Adrenal gland (tissue), 12 donors: Measurements from ENCODE around the gene MINAR1. TPM values are rescaled to one million over a fixed set of nuclear protein-coding genes. Genes with fewer than 3 reads are reported as not detected.

Experiments used
- DNase-seq, 7 donors: peaks; one replicate each; pipeline ENCODE4 v3.0.0-alpha.2; 2019 to 2020
- H3K27ac ChIP-seq, 5 donors: fragments of 200-600 bp; sonication (generic) in 4 of 5; 1 replicate in 3 of 5; 2 replicates in 2 of 5; pipeline versions ENCODE4 v1.5.1 to v1.8.0; 2016 to 2020; ENCODE audit warnings: mild to moderate bottlenecking in 1 of 5
- H3K27me3 ChIP-seq: fragments of 200-600 bp; 2 replicates; pipeline ENCODE4 v1.8.0; 2021
- H3K36me3 ChIP-seq, 2 donors: fragments of 200-600 bp; replicated peaks in 1 of 2; 1 replicate in 1 of 2; 2 replicates in 1 of 2; pipeline versions ENCODE4 v1.5.1 to v1.8.0; 2018 to 2022
- H3K4me1 ChIP-seq, 2 donors: fragments of 200-600 bp; replicated peaks in 1 of 2; 1 replicate in 1 of 2; 2 replicates in 1 of 2; pipeline versions ENCODE4 v1.5.1 to v1.8.0; 2018 to 2021
- H3K4me3 ChIP-seq, 4 donors: fragments of 200-600 bp; sonication (generic) in 3 of 4; one replicate each; pipeline ENCODE4 v1.5.1; 2016 to 2018
- H3K9me3 ChIP-seq, 3 donors: fragments of 200-600 bp; sonication (generic) in 1 of 3; replicated peaks in 1 of 3; 1 replicate in 2 of 3; 2 replicates in 1 of 3; pipeline versions ENCODE4 v1.5.1 to v1.8.0; 2016 to 2021
- CTCF ChIP-seq, 6 experiments: fragments of 450-650 bp in 4 of 6; fragments of 200-600 bp in 2 of 6; sonication (generic) in 1 of 6; IDR thresholded peaks; 1 replicate in 5 of 6; 2 replicates in 1 of 6; pipeline versions ENCODE4 v1.5.1 to v1.8.0; 2016 to 2021; ENCODE audit warnings: antibody characterized with exemption in 6 of 6, mild to moderate bottlenecking in 2 of 6, moderate library complexity in 1 of 6
- POLR2A ChIP-seq, 2 donors: fragments of 450-650 bp; IDR thresholded peaks; one replicate each; pipeline ENCODE4 v1.6.1; 2017; ENCODE audit warnings: antibody characterized with exemption in 2 of 2, mild to moderate bottlenecking in 2 of 2, moderate library complexity in 1 of 2
- WGBS, 4 donors: extraction: QIAGEN DNeasy Blood & Tissue Kit in 2 of 4; methylation state at CpG; one replicate each; pipeline versions ENCODE4 v1.1.5 to v1.1.7; 2013 to 2017; 5-methylcytosine and 5-hydroxymethylcytosine counted together
- intact Hi-C, 2 donors: fragments of 100-400 bp; cut with DNase I; formaldehyde crosslinking; loops; one replicate each; pipeline versions ENCODE4 v1.14.1 to v1.15.0; 2022 to 2023
- polyA plus RNA-seq, 3 donors: library from polyadenylated mRNA; stranded (reverse); fragments of 200-250 nt in 2 of 3; fragments of 350-450 nt in 1 of 3; fragmentation: Illumina TruSeq in 1 of 3; extraction: RNeasy Lipid Tissue Mini Kit (QIAGEN cat#74804) in 1 of 3; gene quantifications; one replicate each; pipeline ENCODE4 v1.2.3, GENCODE V29; 2013 to 2014
- total RNA-seq, 9 donors: library from RNA; depleted of rRNA in 4 of 9; stranded (reverse); fragments of >200 nt in 4 of 9; fragments of 120-200 nt in 1 of 9; fragmentation: NEBNext Ultra II Directional in 1 of 9; extraction: Animal tissue kit (Norgen Biotek cat#: 25700) in 1 of 9; gene quantifications; one replicate each; pipeline versions ENCODE4 v1.1.0 to v1.2.4, GENCODE V29; 2013 to 2023
- donor health status: healthy with polysubstance abuse.
- donor health status: Bipolar disorder and iron deficiency.
- donor health status: DM: yes; HTN: yes; CAD: no.
- donor health status: DM: no; HTN: no; CAD: no.
- donor health status: DM: no; HTN: no; CAD: no.
- donor health status: DM: yes; HTN: yes; CAD: no.

Gene MINAR1
- total and polyA plus RNA-seq, 12 donors, result 0.89 to 43.8 (median 19.2) TPM

GRCh38 chr15:79459666-79460065, 27.5 kb downstream of the MINAR1 start:
- H3K9me3 ChIP-seq, result no peaks in the 10 kb centered on the region
- H3K36me3 ChIP-seq, result no peaks in the 10 kb centered on the region
- H3K27me3 ChIP-seq, result no peaks in the 10 kb centered on the region
- H3K4me1 ChIP-seq, result no peaks in the 10 kb centered on the region
- WGBS, 4 donors, result 95 to 100% (median 100%) methylated on average over 1 of the region's 1 CpG
- H3K4me3 ChIP-seq, result no peak overlapping the region
- no peak overlapping the region for H3K27ac ChIP-seq
- TF ChIP-seq POLR2A (IDR thresholded peaks at IDR 0.05) (no peak), CTCF (IDR thresholded peaks at IDR 0.05) (no peak)
- no peak for DNase-seq
- intact Hi-C loops, result no loop called here

- no peaks in the 10 kb centered on the region for H3K36me3 ChIP-seq
- intact Hi-C loops, result no loop called here
- no peaks in the 10 kb centered on the region for H3K27me3 ChIP-seq
- no peak for TF ChIP-seq CTCF (IDR thresholded peaks at IDR 0.05)
- no peak for TF ChIP-seq POLR2A (IDR thresholded peaks at IDR 0.05)
- H3K27ac ChIP-seq, result no peak overlapping the region
- no peak overlapping the region for H3K4me3 ChIP-seq
- 71 to 82% (median 78%) methylated on average over 18 of the region's 18 CpGs for WGBS, 4 donors
- no peak for DNase-seq
- H3K9me3 ChIP-seq, result no peaks in the 10 kb centered on the region
- no peaks in the 10 kb centered on the region for H3K4me1 ChIP-seq
Observed at GRCh38 chr15:79463043-79463780, 31.1 kb downstream of the MINAR1 start.

- Histone ChIP-seq H3K27ac (no peak overlapping the region), H3K27me3 (no peaks in the 10 kb centered on the region), H3K4me3 (no peak overlapping the region), H3K4me1 (no peaks in the 10 kb centered on the region), H3K9me3 (no peaks in the 10 kb centered on the region), H3K36me3 (no peaks in the 10 kb centered on the region)
- no peak for TF ChIP-seq CTCF (IDR thresholded peaks at IDR 0.05)
- no peak for TF ChIP-seq POLR2A (IDR thresholded peaks at IDR 0.05)
- 71 to 84% (median 81%) methylated on average over 2 to 4 of the region's 4 CpGs for WGBS, 4 donors
- DNase-seq, result no peak
- intact Hi-C loops, result no loop called here
Observed at GRCh38 chr15:79463781-79464270, 31.7 kb downstream of the MINAR1 start.

- TF ChIP-seq POLR2A (IDR thresholded peaks at IDR 0.05) (no peak), CTCF (IDR thresholded peaks at IDR 0.05) (no peak)
- no peaks in the 10 kb centered on the region for H3K36me3 ChIP-seq
- H3K27ac ChIP-seq, result no peak overlapping the region
- intact Hi-C loops, result no loop called here
- H3K27me3 ChIP-seq, result no peaks in the 10 kb centered on the region
- no peaks in the 10 kb centered on the region for H3K4me1 ChIP-seq
- WGBS, 4 donors, result 87 to 96% (median 93%) methylated on average over 3 of the region's 3 CpGs
- no peaks in the 10 kb centered on the region for H3K9me3 ChIP-seq
- DNase-seq, result no peak
- no peak overlapping the region for H3K4me3 ChIP-seq
Observed at GRCh38 chr15:79466488-79466887, 34.4 kb downstream of the MINAR1 start.
